GM18907 (cell line): ENCODE results near the gene SLC12A2.

ENCODE experiments used
- ATAC-seq: cut with Tn5 transposase; IDR thresholded peaks from one replicate; pipeline ENCODE4 v1.9.1; 2021; ENCODE audit warnings: mild to moderate bottlenecking, moderate library complexity; ENCODE audit not compliant: unreplicated experiment

The SLC12A2 gene

DNA sequence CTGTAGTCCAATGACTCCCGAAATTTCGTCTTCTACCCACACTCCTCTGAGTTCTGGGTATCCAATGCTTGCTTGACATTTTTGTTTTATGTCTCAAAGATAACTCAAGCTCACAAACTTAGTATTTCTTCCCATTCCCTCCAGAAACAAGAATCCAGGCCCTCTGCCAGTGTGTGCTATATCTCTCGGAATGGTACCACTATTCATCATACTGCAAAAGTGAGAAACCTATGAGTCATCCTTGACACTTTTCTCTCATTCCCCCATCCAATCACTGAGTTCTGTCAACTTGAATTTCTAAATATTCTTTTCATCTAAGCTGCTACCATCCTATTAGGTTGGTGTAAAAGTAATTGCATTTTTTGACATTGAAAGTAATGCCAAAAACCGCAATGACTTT is 9.8 kb downstream of the SLC12A2 start:
- ATAC-seq = no peak

GRCh38 chr5:128097224-128097623 is 13.7 kb downstream of the SLC12A2 start:
- ATAC-seq = no peak

GRCh38 chr5:128097781-128098180 is 14.2 kb downstream of the SLC12A2 start:
- ATAC-seq = no peak

DNA sequence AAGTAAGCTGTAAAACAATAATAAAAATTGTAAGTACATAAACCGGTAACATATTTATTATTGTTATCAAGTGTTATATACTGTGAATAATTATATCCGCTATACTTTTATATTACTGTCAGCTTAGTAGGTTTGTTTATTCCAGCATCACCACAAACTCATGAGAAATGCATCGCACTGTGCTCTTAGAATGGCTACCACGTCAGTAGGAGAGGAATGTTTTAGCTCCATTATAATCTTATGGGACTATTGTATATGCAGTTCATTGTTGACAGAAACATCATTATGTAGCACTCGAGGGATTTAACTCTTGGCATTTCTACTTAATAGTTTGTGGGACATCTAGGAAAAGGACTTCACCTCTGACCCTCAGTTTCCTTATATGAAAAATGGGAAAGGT is 16.4 kb downstream of the SLC12A2 start:
- no peak for ATAC-seq

GRCh38 chr5:128100860-128101557 is 17.4 kb downstream of the SLC12A2 start:
- no peak for ATAC-seq

- no peak for ATAC-seq
These were observed 18.1 kb downstream of the SLC12A2 start for GRCh38 chr5:128101676-128102075.

DNA sequence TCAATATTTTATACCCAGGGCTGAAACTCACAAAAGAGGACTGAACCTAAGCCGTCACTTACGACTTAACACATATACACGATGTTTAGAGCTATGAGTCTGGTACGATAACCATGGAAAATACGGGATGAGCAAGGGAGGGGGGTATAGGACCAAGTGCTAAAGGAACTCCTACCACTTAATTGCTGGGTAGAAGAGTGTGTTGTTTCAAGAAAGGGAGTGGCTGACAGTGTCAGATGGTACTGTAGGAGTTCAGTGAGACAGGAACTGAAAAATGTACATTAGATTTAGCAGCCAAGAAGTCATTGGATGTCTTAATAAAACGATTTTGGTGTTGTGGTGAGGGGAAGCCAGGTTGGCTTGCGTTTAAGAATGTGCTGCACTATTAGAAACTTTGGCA is 21.6 kb downstream of the SLC12A2 start:
- ATAC-seq = no peak

DNA sequence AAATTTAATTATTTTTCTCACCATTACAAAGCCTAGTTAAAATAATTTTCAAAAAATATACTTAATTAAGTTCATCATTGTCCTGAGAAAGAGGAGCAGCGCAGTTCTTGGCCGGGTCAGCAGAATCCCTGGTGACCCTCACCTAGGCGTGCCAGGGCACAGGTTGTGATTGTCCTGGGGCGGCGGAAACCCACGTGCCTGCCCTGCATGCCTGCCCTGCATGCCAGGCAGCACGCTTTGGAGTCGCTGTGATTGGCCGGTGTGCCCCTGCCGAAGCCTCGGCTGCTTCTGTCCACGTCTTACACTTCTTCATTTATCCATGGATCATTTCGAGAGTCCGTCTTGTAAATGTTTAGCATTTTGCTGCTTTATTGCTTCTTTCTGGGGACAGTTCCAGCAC is 25.6 kb downstream of the SLC12A2 start:
- ATAC-seq = no peak

DNA sequence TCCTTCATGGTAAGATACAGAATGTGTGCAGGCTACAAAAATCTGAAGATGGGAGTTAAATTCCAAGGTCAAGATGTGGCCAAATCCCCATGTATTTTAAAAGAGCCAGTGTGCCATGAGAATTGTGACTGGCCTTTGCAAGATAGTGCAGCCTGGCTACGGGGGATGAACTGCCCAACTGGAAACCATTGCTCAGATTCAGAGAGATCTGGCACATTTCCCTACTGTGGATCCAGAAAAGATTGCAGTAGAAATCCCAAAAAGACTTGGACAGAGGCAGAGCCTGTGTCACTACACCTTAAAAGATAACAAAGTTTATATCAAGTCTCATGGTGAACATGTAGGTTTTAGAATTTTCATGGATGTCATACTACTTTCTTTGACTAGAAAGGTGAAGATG is 26.2 kb downstream of the SLC12A2 start:
- ATAC-seq = no peak

- ATAC-seq = no peak
These were observed 28.4 kb downstream of the SLC12A2 start for GRCh38 chr5:128111818-128112448.

DNA sequence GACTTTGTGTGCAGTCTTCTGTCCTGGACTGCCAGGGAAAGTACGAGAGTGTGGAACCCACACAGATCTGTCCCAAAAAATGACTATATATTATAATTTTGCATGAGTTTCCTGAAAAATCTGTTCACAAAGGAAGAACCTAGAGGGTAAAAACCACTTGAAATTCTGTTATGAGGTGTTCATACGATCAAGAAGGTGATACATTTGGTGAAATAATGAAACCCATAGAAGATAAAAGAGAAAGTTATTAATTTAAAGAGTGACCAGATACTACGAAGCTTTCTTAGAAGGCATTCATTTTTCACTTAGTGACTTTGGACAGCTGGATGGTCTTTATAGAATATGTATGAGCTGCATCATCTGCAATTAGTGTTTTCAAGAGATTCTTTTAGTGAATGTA is 32.9 kb downstream of the SLC12A2 start:
- no peak for ATAC-seq

DNA sequence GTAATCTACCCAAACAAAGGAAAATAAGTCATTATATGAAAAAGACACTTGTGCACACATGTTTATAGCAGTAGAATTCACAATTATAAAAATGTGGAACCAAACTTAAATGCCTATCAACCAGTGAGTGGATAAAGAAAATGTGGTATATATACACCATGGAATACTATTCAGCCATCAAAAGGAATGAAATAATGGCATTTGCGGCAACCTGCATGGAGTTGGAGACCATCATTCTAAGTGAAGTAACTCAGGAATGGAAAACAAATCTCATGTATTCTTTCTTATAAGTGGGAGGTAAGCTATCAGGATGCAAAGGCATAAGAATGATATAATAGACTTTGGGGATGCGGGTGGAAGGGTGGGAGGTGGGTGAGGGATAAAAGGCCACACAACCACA is 34.6 kb downstream of the SLC12A2 start:
- no peak for ATAC-seq

DNA sequence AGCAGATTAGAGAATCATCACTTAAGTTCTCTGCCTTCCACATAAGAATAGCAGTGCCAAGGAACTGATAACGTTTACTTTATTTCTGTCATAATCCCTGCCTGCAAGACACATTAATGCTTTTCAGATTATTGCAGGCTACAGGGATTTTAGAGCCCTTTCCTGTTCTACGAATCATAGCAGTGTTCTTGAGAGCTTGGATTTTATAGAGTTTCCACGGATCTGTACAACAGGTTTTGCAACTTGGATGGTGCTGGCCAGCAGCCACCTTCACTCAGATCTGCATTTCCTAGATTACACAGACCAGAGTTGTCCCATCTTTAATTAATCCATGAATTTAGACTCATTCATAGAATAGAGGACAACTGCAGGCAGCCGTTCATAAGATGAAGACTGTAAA is 38.1 kb downstream of the SLC12A2 start:
- no peak for ATAC-seq

- ATAC-seq = no peak
These were observed 40.4 kb downstream of the SLC12A2 start for GRCh38 chr5:128123936-128124335.

GRCh38 chr5:128126241-128126640 is 42.7 kb downstream of the SLC12A2 start:
- ATAC-seq = no peak

GRCh38 chr5:128132499-128132898 is 48.9 kb downstream of the SLC12A2 start:
- no peak for ATAC-seq

DNA sequence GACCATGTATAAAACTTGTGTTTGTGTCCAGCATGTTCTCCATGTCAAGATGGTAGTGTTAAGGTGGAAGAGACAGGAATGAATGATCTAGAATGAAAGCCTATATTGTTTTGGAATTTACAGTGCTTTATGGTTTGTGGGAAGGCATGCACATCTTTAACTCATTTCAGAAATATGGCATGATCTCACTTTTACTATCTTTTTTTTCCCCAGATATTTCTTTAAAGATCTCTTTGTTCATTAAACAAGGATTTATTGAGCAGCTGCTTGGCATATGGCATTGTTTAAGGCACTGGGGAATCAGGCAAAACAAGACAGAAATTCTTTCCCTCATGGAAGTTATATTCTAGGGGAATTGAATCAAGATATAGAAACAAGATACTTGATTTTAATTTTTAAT is 51.7 kb downstream of the SLC12A2 start:
- ATAC-seq = no peak

GRCh38 chr5:128143911-128144310 is 60.3 kb downstream of the SLC12A2 start:
- ATAC-seq = no peak

DNA sequence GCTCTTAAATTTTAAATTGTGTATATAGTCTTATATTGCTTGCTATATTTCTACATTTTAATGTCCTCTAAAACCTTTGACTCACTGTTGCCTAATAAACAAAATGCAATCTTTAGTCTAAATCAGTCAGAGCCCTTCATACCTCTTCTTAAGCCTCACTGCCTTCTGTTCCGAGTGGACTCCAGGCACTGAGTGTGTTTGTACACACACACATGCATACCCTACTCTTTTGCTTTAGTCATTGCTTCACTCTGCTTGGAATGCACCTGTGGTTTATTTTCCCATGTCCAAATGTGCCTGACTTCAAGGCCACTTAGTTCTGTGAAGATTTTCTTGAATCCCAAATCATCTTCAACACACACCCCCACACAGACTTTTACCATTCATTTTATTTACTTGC is 60.9 kb downstream of the SLC12A2 start:
- no peak for ATAC-seq

DNA sequence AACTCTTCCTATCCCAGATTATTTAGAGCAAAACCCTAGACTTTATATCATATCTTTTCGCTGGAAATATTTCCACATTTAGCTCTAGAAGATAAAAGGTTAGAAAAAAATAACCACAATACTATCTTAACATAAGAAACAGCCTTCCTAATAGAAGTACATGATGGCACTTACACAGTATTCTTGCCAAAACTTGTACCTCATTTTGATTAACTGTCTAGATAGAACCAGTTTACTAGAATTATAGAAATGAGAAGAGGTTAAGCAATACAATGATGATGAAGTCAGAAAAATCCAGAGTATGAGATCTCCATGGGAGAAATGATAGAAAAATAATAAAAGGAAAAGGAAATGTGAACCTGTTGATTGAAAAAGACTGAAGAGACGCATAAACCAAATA is 63.1 kb downstream of the SLC12A2 start:
- no peak for ATAC-seq

DNA sequence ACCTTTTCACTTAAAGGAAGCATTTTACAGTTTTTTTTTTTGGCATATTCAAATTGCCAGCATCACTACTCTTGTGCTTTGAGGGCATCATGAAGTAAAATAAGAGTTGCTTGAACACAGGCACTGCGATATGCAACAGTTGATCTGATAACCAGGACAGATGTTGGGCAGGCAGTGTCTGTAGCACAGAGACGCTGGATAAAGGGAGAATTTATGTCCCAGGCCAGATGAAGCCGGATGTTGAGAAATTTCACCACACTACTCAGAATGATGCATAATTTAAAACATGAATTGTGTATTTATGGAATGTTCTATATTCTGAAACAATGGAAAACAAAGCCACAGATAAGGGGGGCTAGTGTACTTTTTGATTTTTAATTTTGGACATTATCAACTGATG is 71.4 kb downstream of the SLC12A2 start:
- no peak for ATAC-seq

- ATAC-seq = no peak
These were observed 72.2 kb downstream of the SLC12A2 start for GRCh38 chr5:128155776-128156175.

DNA sequence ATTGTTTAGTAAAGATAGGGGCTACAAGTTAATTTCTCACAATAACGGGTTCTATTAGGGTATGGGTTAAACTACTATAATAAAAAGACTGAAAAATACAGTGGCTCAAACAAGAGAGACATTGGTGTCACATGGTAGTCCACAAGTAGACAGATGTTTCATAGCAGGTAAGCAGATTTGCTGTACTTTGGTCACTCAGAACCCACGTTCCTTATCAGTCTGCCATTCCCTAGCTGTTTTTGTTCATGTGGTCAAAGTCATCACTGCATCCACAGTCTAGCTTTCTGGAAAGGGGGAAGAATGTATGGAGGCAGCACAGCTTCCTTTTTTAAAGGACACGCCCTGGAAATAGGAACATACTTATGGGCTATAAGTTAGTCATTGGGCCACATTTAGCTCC is 73.0 kb downstream of the SLC12A2 start:
- ATAC-seq = no peak
